Astrocyte (in vitro differentiated cells and primary cell): ENCODE measurements around the gene PPP1R7.

Experiments
- EZH2 ChIP-seq: IDR thresholded peaks from 2 replicates; pipeline ENCODE4 v1.6.1; 2012; ENCODE audit warnings: mild to moderate bottlenecking, low read length, inconsistent platforms; ENCODE audit not compliant: insufficient read depth
- TF ChIP-seq, protein P1 (sequence below): IDR thresholded peaks from 2 replicates; pipeline ENCODE4 v1.5.1; 2011; ENCODE audit warnings: low read depth, mild to moderate bottlenecking, inconsistent platforms, low read length, moderate library complexity; ENCODE audit not compliant: insufficient read depth

DNA sequence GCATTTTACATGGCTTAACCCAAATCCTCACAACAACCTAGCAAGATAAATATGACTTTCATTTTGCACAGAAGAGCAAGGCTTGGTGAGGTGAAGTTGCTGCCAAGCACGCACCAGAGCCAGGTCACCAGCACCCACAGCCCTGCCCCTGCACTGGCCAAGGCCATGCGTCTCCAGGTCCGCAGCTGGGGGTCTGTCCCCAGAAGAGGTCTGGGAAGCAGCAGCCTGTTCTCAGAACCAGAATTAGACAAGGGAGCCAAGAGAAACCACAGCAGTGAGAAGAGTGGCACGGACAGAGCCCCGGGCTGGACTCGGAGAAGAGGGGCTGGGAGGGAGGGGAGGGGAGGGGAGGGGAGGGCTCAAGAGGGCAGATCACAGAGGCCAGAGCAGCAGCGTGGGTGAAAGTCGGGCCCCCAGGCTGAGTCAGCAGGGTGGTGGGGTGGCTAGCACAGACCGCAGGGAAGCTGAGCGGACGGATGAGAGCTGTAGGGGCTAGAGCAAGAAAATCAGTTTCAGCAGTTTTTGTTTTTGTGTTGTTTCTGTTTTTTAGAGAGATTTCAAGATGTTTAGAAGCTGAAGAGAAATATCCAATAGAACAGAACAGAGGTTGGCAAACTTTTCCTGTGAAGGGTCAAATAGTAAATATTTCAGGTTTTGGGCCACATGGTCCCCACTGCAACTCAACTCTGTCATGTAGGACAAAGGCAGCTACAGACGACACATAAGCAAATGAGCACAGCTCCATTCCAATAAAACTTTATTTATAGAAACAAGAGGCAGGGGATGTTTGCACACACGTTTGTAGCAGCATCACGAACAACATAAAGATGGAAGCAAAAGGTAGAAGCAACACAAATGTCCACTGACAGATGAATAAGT lies 40.8 kb upstream of the PPP1R7 start:
- TF ChIP-seq EZH2: no peak
- TF ChIP-seq, protein P1, sequence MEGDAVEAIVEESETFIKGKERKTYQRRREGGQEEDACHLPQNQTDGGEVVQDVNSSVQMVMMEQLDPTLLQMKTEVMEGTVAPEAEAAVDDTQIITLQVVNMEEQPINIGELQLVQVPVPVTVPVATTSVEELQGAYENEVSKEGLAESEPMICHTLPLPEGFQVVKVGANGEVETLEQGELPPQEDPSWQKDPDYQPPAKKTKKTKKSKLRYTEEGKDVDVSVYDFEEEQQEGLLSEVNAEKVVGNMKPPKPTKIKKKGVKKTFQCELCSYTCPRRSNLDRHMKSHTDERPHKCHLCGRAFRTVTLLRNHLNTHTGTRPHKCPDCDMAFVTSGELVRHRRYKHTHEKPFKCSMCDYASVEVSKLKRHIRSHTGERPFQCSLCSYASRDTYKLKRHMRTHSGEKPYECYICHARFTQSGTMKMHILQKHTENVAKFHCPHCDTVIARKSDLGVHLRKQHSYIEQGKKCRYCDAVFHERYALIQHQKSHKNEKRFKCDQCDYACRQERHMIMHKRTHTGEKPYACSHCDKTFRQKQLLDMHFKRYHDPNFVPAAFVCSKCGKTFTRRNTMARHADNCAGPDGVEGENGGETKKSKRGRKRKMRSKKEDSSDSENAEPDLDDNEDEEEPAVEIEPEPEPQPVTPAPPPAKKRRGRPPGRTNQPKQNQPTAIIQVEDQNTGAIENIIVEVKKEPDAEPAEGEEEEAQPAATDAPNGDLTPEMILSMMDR: no peak
